NCI-H146 treated with DMSO at 0.1 percent for 48 hours (cell line): Measurements from ENCODE around the gene FZR1.

Experiments used
- DNase-seq: peaks from one replicate; lab custom pipeline; 2025; ENCODE audit not compliant: unreplicated experiment; lab: John Stamatoyannopoulos, UW

FZR1 gene

DNA sequence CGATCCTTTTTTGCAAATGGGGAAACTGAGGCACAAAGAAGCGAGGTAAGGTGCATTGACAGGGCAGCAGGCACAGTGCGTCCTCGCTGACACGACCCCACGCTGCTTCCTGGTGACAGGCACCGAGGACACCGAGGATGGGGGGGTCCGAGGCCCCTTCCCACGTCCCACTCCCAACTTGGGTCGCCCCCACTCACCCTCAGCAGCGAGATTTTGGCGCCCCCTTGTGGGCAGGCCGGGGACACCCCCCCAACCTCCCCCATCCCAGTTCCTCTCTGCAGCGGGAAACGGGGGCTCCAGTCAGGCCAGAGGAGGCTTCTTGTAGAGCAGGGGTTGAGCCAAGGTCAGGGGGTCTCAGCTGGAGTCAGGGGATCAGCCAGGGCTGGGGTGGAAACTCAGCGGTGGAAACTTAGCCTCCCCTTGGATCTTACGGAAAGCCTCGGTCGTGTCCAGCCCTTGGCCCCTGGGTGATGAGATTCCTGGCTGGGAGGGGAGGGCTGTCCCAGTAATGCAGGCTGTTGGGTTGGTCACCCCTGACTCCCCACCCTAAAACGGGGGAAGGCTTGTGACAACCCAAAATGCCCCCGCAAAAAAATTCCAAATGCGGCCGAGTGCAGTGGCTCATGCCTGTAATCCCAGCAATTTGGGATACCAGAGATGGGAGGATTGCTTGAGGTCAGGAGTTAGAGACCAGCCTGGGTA, 34.0 kb upstream of the FZR1 start:
- no peak for DNase-seq

DNA sequence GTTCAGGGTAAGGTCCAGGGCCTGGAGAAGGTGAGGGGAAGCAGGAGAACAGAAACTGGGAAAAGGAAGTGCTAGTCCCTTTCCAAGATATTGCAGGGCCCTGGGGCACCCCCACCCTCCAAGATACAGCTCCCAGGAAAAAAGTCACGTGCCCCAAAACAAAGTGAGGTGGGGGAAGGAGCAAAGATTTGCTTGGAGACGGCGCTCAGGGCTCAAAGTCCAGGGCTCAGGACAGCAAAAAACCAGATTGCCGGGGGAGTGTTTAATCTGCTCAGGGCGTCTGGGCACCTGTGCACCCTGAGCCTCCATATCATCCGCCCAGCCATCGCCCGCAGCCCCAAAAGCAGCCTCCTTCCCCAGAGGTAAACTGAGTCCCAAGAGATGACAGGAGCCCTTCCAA, 32.1 kb upstream of the FZR1 start:
- DNase-seq: no peak

DNA sequence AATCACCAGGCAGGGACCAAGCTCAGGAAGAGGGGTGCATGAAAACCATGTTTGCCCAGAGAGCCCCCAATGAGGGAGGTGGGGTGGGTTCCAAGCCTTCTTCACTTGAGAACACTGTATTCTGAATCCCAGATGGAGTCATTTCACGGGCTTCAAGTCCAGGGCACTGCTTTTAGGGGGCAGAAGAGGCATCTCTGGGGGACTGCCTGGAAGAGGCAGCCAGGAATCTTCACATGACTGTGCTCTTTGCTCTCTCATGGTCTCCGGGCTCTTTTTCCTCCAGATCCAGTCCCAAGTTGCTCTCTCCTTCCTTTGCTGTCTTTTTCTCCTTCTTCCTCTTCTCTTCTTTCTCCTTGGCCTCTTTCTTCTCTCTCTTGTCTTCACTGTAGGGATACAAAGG, 31.5 kb upstream of the FZR1 start:
- DNase-seq: no peak

DNA sequence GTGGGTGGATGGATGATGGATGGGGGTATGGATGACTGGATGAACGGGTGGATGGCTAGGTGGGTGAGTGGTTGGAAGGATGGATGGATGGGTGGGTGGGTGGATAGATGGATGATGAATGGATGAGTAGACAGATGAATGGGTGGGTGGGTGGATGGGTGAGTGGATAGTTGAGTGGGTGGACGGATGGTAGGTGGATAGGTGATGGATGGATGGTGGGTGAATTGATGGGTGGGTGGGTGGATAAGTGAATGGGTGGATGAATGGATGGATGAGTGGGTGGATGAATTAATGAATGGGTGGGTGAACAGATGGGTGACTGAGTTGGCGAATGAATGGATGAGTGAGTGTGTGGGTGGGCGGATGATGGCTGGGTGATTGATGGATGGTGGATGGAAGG, 30.7 kb upstream of the FZR1 start:
- no peak for DNase-seq

DNA sequence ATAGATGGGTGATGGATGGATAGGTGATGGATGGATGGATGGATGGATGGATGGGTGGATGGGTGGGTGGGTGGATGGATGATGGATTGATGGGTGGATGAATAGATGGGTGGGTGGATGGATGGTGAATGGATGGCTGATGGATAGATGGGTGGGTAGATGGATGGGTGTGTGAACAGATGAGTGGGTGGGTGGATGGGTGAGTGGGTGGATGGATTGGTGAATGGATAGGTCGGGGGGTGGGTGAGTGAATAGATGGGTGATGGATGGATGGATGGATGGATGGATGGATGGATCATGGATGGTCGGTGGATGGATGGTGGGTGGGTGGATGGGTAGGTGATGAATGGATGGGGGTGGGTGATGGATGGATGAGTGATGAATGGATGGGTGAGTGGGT, 29.3 kb upstream of the FZR1 start:
- no peak for DNase-seq

DNA sequence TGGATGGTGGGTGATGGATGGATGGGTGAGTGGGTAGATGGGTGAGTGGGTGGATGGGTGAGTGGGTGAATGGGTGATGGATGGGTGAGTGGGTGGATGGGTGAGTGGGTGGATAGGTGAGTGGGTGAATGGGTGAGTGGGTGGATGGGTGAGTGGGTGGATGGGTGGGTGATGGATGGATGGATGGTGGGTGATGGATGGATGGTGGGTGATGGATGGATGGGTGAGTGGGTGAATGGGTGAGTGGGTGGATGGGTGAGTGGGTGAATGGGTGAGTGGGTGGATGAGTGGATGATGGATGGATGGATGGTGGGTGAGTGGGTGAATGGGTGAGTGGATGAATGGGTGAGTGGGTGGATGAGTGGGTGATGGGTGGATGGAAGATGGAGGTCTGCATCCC, 28.6 kb upstream of the FZR1 start:
- no peak for DNase-seq

DNA sequence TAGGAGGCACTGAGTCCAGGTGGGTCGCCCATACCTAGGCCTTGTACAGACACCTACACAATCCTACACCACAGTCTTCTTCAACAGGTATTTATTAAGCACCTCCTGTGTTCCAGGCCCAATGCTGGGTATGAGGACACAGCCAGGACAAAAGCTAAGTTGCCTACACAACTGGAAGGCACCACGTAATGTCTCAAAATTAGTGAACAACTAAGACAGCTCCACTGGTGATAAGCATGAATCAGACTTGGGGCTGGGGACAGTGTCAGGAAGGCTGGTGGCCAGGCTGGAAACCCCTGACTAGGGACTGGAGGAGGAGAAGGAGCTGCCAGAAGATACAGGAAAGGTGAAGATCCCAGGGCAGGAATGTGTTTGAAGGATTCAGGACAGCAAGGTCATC, 28.2 kb upstream of the FZR1 start:
- DNase-seq: no peak

DNA sequence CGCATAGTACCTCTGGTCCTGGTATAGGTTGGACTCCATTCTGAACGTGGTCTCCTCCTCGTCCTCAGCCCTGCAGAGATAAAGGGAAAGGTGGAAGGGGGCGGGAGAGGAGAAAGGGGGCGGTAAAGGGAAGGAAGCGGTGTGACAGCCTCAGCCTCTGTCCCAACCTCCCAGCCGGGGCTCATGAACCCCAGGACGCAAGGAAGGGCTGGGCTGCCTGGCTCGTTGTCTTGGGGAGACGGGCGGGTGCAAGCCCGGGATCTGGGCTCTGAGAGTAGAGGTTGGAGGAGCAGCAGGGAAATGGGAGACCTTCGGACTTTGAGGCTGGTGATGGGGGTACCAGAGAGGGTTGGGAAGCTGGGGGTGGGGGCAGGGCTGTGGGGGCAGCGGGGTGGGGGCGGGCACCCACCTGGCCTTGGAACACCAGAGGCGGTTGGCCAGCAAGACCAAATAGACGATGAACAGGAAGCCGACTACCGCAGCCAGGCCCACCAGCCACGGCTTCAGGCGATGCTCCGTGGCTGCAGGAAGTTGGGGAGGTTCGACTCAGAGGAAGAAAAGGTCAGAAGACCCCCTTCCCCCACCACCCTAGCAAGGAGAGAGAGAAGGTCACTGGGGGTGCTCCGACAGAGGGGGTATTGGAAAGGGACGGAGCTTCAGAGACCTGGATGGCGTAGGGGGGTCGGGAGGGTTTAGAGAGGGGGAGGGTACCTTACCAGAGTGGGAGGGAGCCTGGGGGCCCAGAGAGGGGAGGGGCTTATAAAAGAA, 27.5 kb upstream of the FZR1 start:
- no peak for DNase-seq

DNA sequence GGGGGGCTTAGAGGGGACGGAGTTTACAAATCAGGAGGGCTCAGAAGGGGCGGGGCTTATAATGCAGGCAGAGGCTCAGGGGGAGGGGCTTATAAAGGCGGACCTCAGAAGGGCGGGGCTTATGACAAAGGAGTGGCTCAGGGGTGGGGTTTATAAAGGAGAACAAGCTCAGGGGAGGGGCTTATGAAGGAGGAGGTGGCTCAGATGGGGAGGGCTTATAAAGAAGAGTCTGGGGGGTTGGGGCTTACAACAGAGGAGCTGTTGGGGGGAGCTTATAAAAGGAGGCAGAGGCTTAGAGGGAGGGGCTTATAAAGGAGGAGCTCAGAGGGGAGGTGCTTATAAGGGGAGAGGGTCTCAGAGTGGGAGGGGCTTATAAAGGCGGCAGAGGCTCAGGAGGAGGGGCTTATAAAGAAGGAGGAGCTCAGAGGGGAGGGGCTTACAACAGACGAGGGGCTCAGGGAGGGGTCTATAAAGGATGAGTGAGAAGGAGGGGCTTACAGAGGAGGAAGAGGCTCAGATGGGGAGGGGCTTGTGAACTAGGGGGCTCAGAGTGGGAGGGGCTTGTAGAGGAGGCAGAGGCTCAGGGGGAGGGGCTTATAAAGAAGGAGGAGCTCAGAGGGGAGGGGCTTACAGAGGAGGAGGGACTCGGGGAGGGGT, 26.8 kb upstream of the FZR1 start:
- peak; percentile 32 for DNase-seq

DNA sequence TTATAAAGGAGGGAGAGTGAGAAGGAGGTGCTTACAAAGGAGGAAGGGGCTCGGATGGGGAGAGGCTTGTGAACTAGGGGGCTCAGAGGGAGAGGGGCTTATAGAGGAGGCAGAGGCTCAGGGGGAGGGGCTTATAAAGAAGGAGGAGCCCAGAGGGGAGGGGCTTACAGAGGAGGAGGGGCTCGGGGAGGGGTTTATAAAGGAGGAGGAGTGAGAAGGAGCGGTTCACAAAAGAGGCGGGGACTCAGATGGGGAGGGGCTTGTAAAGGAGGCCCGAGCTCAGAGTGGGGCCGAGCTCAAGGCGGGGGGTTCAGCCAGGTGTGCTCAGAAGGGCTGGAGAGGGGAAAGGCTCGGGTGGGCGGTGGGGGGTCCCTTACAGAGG, 26.3 kb upstream of the FZR1 start:
- peak; percentile 32 for DNase-seq

DNA sequence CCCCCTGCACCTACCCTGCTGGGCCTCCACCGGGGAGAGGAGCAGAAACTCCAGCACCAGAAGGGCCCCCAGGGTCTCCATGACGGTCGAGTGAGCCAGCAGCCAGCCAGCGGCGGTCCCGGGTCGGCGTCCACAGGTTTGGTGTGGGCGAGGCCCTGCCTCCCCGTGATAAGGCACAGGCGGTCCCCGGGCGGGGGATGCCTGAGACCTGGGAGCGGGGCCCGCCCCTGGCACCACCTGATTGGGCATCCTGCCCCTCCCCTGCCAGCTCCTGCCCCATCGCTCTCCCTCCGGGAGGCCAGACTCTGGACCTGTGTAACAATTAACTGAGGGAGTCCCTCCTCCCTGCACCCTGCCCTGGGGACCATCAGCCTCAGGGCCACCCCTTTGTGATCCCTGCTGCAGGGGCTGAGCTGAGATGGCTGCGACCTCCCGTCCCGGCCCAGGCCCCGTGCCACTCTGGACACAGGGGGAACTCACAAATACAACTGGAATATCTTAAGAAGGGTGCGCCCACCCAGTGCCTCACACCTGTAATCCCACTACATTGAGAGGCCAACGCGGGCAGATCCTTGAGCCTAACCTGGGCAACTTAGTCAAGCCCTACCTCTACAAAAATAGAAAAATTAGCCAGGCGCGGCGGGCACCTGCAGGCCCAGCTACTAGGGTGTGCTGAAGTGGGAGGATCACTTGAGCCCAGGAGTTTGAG, 25.6 kb upstream of the FZR1 start, which contains the start of gene SMIM24:
TSS of gene SMIM24 (minus strand) at position 143 of the 709 bp plus-strand sequence. CDS start at position 81, 62 bp downstream.
- DNase-seq: peak; percentile 11

DNA sequence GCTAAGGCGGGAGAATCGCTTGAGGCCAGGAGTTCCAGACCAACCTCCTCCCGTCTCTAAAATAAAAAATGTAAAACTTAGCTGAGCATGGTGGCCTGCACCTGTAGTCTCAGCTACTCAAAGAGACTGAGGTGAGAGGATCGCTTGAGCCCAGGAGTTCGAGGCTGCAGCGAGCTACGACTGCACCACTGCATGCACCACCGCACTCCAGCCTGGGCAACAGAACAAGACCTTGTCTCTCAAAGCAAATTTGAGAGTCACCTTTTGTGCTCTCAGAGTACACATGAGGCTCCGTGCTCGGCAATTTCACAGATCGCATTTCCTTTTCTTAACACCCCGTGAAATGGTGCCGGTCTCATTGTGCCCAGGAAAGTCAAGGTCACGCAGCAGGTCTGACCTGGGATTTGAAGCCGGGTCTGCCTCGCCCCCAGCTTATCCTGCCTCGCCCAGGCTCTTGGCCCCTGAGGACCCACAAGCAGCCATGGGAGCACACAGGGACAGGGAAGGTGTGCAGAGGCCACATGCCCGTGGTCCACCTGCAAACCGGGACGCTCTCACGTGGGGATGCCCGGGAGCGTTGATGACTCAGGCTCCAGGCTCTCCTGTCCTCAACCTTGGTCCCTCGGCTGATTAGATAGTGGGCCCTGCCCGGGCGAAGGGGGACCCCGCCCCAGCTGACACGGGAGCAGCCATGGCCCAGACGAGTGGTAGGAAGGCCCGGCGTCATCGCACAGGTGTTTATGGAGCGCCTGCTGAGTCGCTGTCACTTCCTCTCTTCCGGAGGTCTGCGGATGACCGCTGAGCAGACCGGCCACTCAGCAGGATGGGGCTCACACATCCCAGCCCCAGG, 24.6 kb upstream of the FZR1 start:
- DNase-seq: no peak

DNA sequence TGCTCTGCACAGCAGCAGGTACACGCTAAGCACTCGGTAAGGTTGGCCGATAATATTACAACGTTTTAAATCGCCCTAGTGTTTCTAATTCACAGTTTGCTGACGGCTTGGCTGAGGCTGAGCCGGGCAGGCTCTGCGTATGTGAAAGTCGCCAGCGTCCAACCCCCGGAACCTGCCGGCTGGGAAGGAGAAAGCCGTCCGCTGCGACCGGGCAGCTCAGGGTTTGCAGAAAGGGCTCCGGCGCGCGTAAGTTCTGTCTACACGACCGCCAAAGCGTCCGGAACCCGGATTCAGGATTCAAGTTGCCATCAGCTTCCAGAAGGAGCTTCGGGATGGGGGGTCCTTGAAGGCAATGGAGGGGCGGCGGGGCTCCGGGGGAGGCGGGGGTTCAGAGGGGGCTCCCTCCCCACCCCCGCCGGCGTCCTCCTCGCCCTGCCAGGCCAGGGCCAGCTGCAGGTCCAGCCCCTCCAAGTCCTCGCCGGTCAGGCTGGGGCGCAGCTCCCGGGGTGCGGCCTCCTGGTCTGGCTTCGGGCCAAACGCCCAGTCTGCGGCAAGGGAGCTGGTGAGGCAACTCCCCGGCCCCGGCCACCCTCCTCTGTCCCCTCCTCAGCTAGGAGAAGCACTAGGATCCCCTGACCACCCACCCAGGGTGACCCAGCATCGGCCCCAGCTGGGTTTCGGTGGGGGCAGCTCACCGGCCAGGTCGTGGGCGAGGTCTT, 23.4 kb upstream of the FZR1 start:
- no peak for DNase-seq

DNA sequence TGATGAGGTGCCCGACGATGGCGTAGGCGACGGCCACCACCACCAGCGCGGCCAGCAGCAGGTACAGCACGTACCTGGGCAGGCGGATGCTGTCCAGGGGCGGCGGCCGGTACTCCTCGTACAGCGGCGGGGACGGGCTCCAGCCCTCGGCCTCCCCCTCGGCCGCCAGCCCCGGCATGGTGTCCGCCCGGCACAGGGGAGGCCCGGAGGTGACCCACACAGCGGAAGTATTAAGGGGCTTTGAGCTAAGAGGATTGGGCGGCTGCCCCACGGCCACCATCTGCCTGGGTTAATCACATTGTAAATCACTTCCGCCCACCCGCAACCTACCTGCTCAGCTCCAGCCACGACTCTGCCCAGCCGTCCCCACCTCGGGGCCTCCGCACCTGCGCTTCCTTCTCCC, 22.9 kb upstream of the FZR1 start, which contains the start of gene SMIM44:
TSS of gene SMIM44 (minus strand) at position 216 of the 403 bp plus-strand sequence. CDS start at position 178, 38 bp downstream.
- DNase-seq: peak; percentile 26

DNA sequence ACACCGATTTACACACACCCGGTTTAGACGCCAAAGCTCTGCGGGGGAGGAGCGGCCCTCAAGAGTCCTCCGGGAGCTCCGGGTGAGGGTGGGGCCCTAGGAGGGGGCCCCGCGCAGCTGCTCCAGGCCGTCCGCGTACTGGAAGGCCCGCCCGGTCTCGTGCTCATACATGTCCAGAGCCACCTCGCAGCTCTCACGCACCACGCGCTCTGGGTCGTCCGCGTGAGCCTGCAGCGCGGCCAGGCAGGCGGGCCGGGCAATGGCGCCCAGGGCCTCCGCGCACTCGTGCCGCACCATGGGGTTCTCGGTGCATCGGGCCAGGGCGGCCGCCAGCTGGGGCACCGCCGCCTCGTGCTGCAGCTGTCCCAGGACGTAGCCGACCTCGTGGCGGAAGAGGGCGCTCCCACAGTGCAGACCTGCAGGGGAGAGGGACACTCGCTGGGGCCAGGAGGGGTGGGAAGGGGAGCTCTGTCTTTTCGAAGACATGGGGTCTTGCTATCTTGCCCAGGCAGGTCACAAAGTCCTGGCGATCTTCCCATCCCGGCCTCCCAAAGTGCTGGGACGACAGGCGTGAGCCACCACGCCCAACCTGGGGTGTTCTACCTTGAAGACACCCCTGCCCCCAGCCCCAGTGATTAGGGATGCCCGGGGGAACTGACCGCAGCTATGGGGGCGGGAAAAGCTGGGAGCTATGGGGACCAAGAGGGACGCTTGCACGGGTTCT, 14.6 kb upstream of the FZR1 start:
- no peak for DNase-seq

DNA sequence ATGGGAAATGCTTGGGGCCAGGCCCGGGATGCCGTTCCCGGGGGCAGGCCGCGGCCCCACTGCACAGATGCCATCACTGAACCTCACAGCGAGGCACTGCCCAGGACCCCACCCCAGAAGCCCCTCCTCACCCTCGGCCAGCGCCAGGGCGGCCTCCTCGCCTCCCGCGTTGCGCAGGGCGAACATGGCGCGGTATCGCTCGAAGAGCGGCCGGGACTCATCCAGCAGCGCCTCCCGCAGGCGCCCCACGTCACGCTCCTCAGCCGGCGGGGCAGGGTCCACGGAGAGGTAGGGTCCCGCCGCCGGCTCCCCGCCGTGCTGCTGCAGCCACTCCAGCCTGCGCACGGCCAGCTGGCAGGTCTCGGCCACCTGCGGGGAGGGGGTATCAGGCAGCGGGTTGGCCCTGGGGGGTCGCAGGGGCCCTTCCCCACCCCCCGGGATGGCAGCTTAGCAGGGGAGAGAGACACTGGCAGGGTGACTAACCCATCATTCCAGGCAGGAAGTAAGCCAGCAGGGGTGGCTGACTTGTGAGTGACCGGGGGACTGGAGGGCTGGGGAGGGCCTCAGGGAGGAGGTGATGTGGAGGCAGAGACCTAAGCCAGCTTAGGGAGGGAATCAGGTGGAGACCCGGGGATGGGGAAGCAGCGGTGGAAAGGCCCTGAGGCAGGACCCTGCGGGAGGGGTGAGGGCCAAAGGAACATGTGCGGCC, 13.8 kb upstream of the FZR1 start:
- DNase-seq: no peak

DNA sequence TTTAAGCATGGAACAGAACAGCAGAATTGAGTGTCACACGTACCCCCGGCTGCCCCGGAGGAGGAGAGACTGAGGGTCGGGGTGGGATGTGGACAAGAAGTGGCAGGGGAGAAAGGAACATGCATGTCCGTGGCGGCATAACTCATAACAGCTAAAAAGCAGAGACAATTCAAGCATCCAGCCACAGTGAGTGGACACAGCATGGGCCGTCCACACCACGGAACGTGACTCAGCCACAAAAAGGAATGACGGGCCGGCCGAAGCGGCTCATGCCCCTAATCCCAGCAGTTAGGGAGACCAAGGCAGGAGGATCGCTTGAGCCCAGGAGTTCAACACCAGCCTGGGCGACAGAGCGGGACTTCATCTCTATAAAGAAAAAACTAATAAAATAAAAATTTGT, 13.2 kb upstream of the FZR1 start:
- DNase-seq: no peak

DNA sequence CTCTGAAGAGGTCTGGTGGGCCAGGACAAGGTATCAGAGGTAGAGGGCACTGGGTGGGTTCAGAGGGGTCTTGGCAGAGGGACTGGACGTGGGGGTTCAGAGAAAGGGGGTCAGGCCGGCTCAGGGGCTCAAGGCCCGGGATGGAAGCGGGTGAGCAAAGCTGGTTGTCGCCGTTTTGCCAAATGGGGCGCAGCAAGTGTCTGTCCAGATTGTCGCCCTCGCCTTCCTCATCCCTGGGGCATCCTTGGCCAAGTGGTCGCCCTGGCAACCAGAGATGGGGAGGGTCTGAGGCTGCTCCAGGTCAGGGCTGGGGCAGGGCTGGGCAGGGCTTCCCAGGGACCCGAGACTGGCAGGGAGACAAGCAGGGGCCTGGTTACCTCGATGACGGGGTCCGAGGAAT, 12.5 kb upstream of the FZR1 start:
- no peak for DNase-seq

DNA sequence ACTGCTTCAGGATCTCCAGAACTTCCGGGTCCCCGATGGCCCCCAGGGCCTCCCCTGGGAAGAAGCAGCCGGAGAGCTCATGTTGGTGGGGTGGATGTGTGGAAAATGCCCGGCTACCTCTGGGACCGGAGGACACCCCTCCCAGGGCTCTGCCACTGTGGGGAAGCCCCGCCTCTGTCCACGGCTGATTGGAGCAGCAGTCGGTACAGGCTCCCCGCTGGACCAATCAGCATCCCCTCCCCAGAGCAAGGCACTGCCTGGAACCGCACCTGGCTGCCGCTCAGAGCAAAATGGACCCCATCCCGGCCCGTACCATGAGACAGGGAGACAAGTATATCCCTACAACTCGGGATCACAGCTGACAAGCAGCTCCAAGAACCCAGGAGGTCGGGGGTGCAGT, 12.1 kb upstream of the FZR1 start:
- DNase-seq: no peak
